Stimulated activated naive CD8-positive, alpha-beta T cell treated with anti-CD3 and anti-CD28 coated beads, Interleukin-15, amount 100 ng/mL, for 72 hours (primary cell): ENCODE measurements around the gene NAA11.

Experiments used
- ATAC-seq: fragments of 150-1000 bp; cut with Tn5 transposase; 2 replicates; pipeline ENCODE4 v1.10.0; 2021; ENCODE audit warnings: mild to moderate bottlenecking, moderate library complexity
- DNase-seq, 2 donors: peaks; one replicate each; pipeline ENCODE4 v3.0.0; 2021 to 2022
- H3K27ac Mint-ChIP-seq, 2 donors: one replicate each; pipeline ENCODE4 v1.8.0; 2022; ENCODE audit warnings: mild to moderate bottlenecking in 2 of 2, mixed read lengths in 2 of 2, moderate library complexity in 2 of 2
- H3K27me3 Mint-ChIP-seq: one replicate; pipeline ENCODE4 v1.8.0; 2022; ENCODE audit warnings: mixed read lengths
- H3K4me1 Mint-ChIP-seq: one replicate; pipeline ENCODE4 v1.8.0; 2022; ENCODE audit warnings: mild to moderate bottlenecking, mixed read lengths
- H3K4me3 Mint-ChIP-seq, 2 donors: one replicate each; pipeline ENCODE4 v1.8.0; 2022; ENCODE audit warnings: mild to moderate bottlenecking in 2 of 2, mixed read lengths in 2 of 2, moderate library complexity in 1 of 2
- H3K9me3 Mint-ChIP-seq, 2 donors: one replicate each; pipeline ENCODE4 v1.8.0; 2022; ENCODE audit warnings: mixed read lengths in 2 of 2

The NAA11 gene

DNA sequence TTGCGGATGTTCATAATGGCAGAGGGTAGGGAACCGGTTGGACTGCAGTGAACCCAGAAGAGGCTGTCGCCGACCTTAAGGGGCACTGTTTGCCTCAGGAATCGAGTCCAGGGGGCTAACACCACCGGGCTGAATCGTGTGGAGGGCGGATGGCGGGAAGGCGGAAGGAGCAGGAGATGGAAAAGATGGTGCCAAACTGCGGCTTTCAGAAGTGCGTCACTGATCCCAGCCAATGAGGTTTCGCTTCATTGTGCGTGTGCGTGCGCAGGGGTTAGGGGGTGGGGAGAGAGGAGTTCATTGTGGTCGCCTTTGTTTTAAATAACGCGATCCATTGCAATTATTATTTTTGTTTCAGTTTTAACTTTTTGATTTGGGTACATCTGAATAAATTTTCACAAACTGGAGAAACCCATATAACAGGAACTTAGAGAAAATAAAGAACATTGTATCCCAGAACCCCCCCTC is at the start of gene NAA11:
TSS of gene NAA11 (minus strand) at position 198 of the 465 bp plus-strand sequence. CDS start at position 14, 184 bp downstream.
- H3K27ac Mint-ChIP-seq, result peak within 1 kb of the TSS in 1 of 2 donors; percentile 15
- DNase-seq (no peak), ATAC-seq (no peak)
- H3K27me3 Mint-ChIP-seq, result no peaks in the 10 kb centered on the region
- no peaks in the 10 kb centered on the region for H3K4me1 Mint-ChIP-seq
- H3K4me3 Mint-ChIP-seq, result no peak within 1 kb of the TSS
- peaks cover 5 to 9% of the 10 kb centered on the region in 2 donors for H3K9me3 Mint-ChIP-seq

GRCh38 chr4:79370026-79370425 is 44.2 kb upstream of the NAA11 start:
- no peak for ATAC-seq
- H3K4me1 Mint-ChIP-seq, result no peaks in the 10 kb centered on the region

DNA sequence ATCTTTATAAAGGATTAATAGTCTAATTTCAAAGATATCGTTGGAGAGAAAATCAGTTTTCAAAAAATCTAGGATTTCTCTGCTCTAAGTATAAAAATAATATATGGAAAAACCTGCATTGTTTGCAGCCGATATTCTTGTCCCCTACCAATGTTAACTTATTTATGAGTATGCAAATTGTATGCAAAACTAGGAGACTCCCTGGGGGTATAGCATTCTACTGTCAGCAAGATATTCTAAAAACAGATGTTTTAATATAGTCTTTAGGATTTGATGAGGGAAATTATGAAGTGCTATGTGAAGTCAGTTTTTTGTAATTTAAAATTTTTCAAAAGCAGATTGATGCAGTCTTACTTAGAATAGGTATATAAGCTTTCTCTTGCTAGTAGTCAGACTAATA is 41.2 kb upstream of the NAA11 start:
- ATAC-seq, result no peak
- Mint-ChIP-seq H3K4me1 (no peaks in the 10 kb centered on the region), H3K27me3 (no peaks in the 10 kb centered on the region), H3K4me3 (no peak overlapping the region), H3K27ac (no peak overlapping the region), H3K9me3 (no peaks in the 10 kb centered on the region)
- no peak for DNase-seq

More at GRCh38 chr4:79370026-79370425, 44.2 kb upstream of the NAA11 start:
- Mint-ChIP-seq H3K27ac (no peak overlapping the region), H3K27me3 (no peaks in the 10 kb centered on the region), H3K4me3 (no peak overlapping the region), H3K9me3 (no peaks in the 10 kb centered on the region)
- no peak for DNase-seq

DNA sequence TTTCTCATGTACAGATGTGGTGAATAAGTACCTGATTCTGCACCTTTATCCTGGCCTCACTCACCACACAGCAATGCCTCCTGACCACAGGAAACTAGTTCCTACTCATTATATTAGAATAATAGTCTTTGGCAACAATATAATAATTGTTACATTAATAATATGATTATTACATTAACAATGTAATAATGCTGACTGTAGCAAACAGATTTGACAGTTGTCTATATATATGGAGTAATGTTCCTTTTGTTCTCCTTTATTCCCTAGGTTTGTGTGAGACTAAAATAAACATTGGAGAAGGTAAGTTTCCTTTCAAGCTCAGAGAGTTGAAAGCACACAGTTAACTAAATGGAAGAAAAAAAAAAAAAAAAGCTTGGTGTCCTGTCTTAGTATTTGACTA is 40.6 kb upstream of the NAA11 start:
- no peaks in the 10 kb centered on the region for H3K27me3 Mint-ChIP-seq
- no peak for ATAC-seq
- H3K27ac Mint-ChIP-seq, result no peak overlapping the region
- no peak overlapping the region for H3K4me3 Mint-ChIP-seq
- no peak for DNase-seq
- no peaks in the 10 kb centered on the region for H3K9me3 Mint-ChIP-seq
- H3K4me1 Mint-ChIP-seq, result no peaks in the 10 kb centered on the region

DNA sequence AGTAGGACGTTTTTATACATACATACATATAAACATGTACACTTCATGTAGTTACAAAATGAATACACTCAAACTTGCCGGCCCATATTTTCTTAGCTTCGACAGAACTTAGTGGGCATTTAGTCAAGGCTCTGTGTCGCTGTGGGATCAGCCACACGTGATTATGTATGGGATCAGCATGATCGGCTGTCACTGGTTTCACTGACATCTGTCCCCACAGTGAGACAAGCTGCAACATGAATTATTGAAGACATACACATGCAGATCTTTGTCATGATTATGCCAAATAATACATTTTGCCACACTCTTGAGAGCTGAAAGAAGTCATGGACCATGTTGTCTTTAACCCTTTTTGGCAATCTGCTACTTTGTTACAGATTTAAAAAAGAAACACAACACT is 38.2 kb upstream of the NAA11 start:
- DNase-seq (no peak), ATAC-seq (no peak)
- no peaks in the 10 kb centered on the region for H3K9me3 Mint-ChIP-seq
- no peak overlapping the region for H3K27ac Mint-ChIP-seq
- no peaks in the 10 kb centered on the region for H3K4me1 Mint-ChIP-seq
- H3K4me3 Mint-ChIP-seq, result no peak overlapping the region
- H3K27me3 Mint-ChIP-seq, result no peaks in the 10 kb centered on the region

- H3K27me3 Mint-ChIP-seq, result no peaks in the 10 kb centered on the region
- H3K27ac Mint-ChIP-seq, result no peak overlapping the region
- ATAC-seq, result no peak
- DNase-seq, result no peak
- H3K4me3 Mint-ChIP-seq, result no peak overlapping the region
- H3K4me1 Mint-ChIP-seq, result no peaks in the 10 kb centered on the region
- no peaks in the 10 kb centered on the region for H3K9me3 Mint-ChIP-seq
Measured at GRCh38 chr4:79362626-79363025, 36.8 kb upstream of the NAA11 start.

- Mint-ChIP-seq H3K4me3 (no peak overlapping the region), H3K27ac (no peak overlapping the region), H3K4me1 (no peaks in the 10 kb centered on the region), H3K9me3 (no peaks in the 10 kb centered on the region), H3K27me3 (no peaks in the 10 kb centered on the region)
- no peak for ATAC-seq
- DNase-seq, result no peak
Measured at GRCh38 chr4:79360006-79360405, 34.1 kb upstream of the NAA11 start.

- Mint-ChIP-seq H3K27ac (no peak overlapping the region), H3K9me3 (no peaks in the 10 kb centered on the region), H3K4me1 (no peaks in the 10 kb centered on the region), H3K27me3 (no peaks in the 10 kb centered on the region), H3K4me3 (no peak overlapping the region)
- ATAC-seq (no peak), DNase-seq (no peak)
Measured at GRCh38 chr4:79358438-79358837, 32.6 kb upstream of the NAA11 start.

- H3K9me3 Mint-ChIP-seq, result no peaks in the 10 kb centered on the region
- ATAC-seq (no peak), DNase-seq (no peak)
- no peaks in the 10 kb centered on the region for H3K27me3 Mint-ChIP-seq
- no peak overlapping the region for H3K4me3 Mint-ChIP-seq
- no peaks in the 10 kb centered on the region for H3K4me1 Mint-ChIP-seq
- H3K27ac Mint-ChIP-seq, result no peak overlapping the region
Measured at GRCh38 chr4:79357365-79357764, 31.5 kb upstream of the NAA11 start.

DNA sequence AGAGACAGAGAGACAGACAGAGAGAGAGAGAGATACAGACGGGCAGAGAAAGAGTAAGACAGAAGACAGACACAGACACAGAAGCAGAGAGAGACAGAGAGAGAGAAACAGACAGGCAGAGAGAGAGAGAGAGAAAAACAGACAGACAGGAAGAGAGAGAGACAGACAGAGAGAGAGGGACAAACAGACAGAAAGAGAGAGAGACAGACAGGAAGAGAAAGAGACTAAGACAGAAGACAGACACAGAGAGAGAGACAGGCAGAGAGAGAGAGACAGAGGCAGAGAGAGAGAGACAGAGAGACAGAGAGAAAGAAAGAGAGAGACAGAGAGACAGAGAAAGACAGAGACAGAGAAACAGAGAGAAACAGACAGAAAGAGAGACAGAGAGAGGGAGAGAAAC is 27.2 kb upstream of the NAA11 start:
- no peaks in the 10 kb centered on the region for H3K4me1 Mint-ChIP-seq
- ATAC-seq, result no peak

DNA sequence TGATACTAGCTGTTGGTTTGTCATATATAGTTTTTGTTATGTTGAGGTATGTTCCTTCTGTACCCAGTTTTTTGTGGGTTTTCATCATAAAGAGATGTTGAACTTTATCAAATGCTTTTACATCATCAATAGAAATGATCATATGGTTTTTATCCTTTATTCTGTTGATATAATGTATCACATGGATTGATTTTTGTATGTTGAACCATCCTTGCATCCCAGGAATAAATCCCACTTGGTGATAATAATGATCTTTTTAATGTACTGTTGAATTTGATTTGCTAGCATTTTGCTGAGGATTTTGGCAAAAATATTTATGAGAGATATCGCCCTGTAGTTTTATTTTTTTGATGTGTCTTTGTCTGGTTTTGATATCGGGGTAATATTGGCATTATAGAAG is 22.5 kb upstream of the NAA11 start:
- Mint-ChIP-seq H3K4me3 (no peak overlapping the region), H3K4me1 (no peaks in the 10 kb centered on the region), H3K9me3 (peaks cover 9 to 25% of the 10 kb centered on the region in 2 donors)

More for the DNA sequence above, 27.2 kb upstream of the NAA11 start:
- no peak overlapping the region for H3K27ac Mint-ChIP-seq
- no peak overlapping the region for H3K4me3 Mint-ChIP-seq
- H3K9me3 Mint-ChIP-seq, result peaks cover 4 to 11% of the 10 kb centered on the region in 2 donors
- H3K27me3 Mint-ChIP-seq, result no peaks in the 10 kb centered on the region
- no peak for DNase-seq

GRCh38 chr4:79341893-79342653 is 16.2 kb upstream of the NAA11 start:
- Mint-ChIP-seq H3K27me3 (no peaks in the 10 kb centered on the region), H3K4me1 (no peaks in the 10 kb centered on the region), H3K4me3 (no peak overlapping the region), H3K9me3 (peaks cover 26 to 45% of the 10 kb centered on the region in 2 donors), H3K27ac (no peak overlapping the region)
- ATAC-seq (no peak), DNase-seq (no peak)

More for the DNA sequence above, 22.5 kb upstream of the NAA11 start:
- Mint-ChIP-seq H3K27ac (no peak overlapping the region), H3K27me3 (no peaks in the 10 kb centered on the region)
- ATAC-seq, result no peak
- DNase-seq, result no peak

DNA sequence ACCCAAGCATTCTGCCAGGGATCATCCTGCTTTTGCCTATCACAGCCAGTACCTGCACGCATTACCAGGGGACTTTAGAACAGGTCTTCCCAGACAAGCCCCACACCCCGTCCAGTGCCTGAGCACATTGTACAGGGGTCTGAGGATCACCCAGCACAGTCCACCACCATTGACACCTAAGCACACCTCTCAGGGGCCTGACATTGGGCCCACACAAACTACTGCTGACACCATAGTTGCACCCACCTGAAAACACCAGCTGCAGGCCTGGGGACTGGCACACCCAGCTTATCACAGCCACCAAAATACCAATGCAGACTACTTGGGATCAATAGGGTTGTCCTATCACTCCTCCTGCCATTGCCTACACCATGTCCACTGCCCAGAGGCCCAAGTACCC is 14.7 kb upstream of the NAA11 start:
- no peaks in the 10 kb centered on the region for H3K27me3 Mint-ChIP-seq
- H3K4me3 Mint-ChIP-seq, result no peak overlapping the region
- H3K9me3 Mint-ChIP-seq, result peaks cover 21 to 45% of the 10 kb centered on the region in 2 donors
- DNase-seq, result no peak
- no peaks in the 10 kb centered on the region for H3K4me1 Mint-ChIP-seq
- H3K27ac Mint-ChIP-seq, result no peak overlapping the region
- no peak for ATAC-seq

DNA sequence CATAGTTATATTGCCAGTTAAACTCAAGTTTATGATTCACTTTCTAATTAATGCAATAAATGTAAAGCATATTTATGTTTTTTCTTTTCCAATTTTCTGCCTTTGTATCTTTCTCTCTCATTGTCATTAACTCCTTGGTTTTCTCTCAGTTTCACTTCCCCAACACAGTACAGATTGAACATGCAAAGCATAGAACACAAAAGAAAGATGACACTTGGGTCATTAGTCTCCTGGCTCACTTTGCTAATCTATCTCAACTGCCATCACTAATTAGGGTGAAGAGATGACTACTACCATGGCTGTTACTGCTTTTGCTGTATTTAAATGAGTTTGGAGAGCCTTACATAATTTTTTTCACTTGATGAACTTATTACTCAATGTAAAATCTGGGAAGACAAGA is 12.3 kb upstream of the NAA11 start:
- DNase-seq (no peak), ATAC-seq (no peak)
- no peak overlapping the region for H3K27ac Mint-ChIP-seq
- H3K4me1 Mint-ChIP-seq, result no peaks in the 10 kb centered on the region
- H3K27me3 Mint-ChIP-seq, result no peaks in the 10 kb centered on the region
- peaks cover 20 to 29% of the 10 kb centered on the region in 2 donors for H3K9me3 Mint-ChIP-seq
- H3K4me3 Mint-ChIP-seq, result no peak overlapping the region

- H3K27ac Mint-ChIP-seq, result no peak overlapping the region
- no peak overlapping the region for H3K4me3 Mint-ChIP-seq
- DNase-seq (no peak), ATAC-seq (no peak)
- H3K9me3 Mint-ChIP-seq, result no peaks in the 10 kb centered on the region
- H3K27me3 Mint-ChIP-seq, result no peaks in the 10 kb centered on the region
- no peaks in the 10 kb centered on the region for H3K4me1 Mint-ChIP-seq
Measured at GRCh38 chr4:79334783-79335182, 8.9 kb upstream of the NAA11 start.

DNA sequence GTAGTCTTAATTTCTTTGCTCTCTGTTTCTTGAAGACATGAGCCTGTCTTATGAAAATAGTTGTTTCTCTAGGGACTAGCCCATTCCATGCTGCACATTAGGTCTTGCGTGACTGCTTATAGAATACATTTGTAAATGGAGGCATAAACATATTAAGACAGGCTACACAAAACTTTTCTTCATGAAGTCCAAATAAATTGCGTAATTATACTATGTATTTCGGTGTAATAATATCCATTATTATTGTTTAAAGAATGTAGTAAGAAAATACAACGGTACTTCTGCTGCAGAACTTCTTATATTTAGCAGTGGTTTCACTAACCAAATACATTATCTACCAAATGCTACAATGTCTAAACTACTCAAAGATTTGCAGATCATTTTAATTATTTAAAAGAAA is 8.5 kb upstream of the NAA11 start:
- DNase-seq (no peak), ATAC-seq (no peak)
- no peaks in the 10 kb centered on the region for H3K9me3 Mint-ChIP-seq
- no peaks in the 10 kb centered on the region for H3K4me1 Mint-ChIP-seq
- H3K4me3 Mint-ChIP-seq, result no peak overlapping the region
- no peaks in the 10 kb centered on the region for H3K27me3 Mint-ChIP-seq
- no peak overlapping the region for H3K27ac Mint-ChIP-seq
